ENCODE data around the gene LRRC32.

DNA sequence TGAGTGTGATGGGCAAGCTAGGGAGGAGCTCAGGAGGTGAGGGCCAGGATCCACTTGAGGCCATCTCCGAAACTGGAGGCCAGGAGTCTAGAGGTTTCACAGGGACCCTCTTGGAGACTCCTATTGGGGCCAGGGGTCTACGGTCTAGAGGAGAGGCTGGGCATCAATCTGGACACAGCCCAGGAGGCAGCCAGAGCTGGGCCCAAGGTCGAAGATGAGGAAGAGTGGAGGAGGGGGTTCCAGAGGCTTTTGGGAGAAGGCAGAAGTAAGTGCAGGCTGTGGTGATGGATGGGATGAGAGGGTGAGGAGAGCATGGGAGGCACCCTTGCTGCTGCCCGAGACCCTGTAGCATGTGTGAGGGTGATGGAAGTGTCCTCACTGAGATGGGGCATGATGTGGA, 56.6 kb downstream of the LRRC32 start:
- TF ChIP-seq, protein P1, sequence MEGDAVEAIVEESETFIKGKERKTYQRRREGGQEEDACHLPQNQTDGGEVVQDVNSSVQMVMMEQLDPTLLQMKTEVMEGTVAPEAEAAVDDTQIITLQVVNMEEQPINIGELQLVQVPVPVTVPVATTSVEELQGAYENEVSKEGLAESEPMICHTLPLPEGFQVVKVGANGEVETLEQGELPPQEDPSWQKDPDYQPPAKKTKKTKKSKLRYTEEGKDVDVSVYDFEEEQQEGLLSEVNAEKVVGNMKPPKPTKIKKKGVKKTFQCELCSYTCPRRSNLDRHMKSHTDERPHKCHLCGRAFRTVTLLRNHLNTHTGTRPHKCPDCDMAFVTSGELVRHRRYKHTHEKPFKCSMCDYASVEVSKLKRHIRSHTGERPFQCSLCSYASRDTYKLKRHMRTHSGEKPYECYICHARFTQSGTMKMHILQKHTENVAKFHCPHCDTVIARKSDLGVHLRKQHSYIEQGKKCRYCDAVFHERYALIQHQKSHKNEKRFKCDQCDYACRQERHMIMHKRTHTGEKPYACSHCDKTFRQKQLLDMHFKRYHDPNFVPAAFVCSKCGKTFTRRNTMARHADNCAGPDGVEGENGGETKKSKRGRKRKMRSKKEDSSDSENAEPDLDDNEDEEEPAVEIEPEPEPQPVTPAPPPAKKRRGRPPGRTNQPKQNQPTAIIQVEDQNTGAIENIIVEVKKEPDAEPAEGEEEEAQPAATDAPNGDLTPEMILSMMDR (IDR thresholded peaks at IDR 0.05; ENCODE audit: poor library complexity, severe bottlenecking), result no peak
- TF ChIP-seq POLR2AphosphoS5 (IDR thresholded peaks at IDR 0.05) (no peak), RAD21 (conservative IDR thresholded peaks at IDR 0.05) (no peak)
- TF ChIP-seq, protein P2, sequence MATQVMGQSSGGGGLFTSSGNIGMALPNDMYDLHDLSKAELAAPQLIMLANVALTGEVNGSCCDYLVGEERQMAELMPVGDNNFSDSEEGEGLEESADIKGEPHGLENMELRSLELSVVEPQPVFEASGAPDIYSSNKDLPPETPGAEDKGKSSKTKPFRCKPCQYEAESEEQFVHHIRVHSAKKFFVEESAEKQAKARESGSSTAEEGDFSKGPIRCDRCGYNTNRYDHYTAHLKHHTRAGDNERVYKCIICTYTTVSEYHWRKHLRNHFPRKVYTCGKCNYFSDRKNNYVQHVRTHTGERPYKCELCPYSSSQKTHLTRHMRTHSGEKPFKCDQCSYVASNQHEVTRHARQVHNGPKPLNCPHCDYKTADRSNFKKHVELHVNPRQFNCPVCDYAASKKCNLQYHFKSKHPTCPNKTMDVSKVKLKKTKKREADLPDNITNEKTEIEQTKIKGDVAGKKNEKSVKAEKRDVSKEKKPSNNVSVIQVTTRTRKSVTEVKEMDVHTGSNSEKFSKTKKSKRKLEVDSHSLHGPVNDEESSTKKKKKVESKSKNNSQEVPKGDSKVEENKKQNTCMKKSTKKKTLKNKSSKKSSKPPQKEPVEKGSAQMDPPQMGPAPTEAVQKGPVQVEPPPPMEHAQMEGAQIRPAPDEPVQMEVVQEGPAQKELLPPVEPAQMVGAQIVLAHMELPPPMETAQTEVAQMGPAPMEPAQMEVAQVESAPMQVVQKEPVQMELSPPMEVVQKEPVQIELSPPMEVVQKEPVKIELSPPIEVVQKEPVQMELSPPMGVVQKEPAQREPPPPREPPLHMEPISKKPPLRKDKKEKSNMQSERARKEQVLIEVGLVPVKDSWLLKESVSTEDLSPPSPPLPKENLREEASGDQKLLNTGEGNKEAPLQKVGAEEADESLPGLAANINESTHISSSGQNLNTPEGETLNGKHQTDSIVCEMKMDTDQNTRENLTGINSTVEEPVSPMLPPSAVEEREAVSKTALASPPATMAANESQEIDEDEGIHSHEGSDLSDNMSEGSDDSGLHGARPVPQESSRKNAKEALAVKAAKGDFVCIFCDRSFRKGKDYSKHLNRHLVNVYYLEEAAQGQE (IDR thresholded peaks at IDR 0.05; ENCODE audit: borderline replicate concordance), result no peak

Measured in neural cell (in vitro differentiated cells).